Measurements from ENCODE around the gene ITGA5. TPM values are rescaled to one million over a fixed set of nuclear protein-coding genes. Genes with fewer than 3 reads are reported as not detected.
"Not testable (repeated sequence)": the region's sequence is repeated elsewhere in the genome, so short reads cannot be mapped to it uniquely, and the experiment has no call there.

ITGA5 gene
- total and polyA plus RNA-seq, 2 experiments from 2014 or later: 52.6 to 55.8 TPM

DNA sequence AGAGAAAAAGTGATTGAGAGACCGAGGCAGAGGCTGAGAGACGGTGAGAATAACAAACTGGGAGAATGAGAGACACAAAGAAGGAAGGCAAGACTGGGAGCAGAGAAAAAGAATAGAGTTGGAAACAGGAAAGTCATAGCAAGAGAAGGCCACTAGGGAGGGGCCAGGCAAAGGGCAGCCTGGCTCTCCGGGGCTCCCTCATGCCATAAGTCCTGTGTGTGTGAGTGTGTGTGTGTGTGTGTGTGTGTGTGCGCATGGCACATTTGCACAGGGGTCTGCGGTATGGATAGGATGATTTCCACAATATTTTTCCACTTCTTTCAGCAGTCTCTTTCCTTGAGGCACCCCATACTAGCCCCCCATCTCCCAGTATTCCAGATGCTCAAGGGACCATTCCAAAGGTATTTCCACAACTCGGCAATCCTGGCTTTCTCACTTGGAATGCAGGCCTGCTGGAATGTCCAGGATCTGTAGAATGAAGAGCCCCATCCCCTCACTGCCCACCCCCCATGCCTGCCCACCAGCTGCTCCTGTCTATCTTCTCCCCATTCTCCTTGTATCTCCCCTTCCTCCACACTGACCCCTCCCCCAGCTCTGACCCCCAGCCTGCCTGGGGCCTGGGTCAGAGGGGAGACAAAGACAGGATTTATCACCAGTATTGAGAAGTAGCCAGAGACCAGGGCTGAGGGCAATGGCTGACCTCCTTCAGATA, 63.8 kb downstream of the ITGA5 start:
- peaks cover 3% of the 10 kb centered on the region for H3K36me3 ChIP-seq
- H3K4me1 ChIP-seq (ENCODE audit: low read depth): peaks cover 68% of the 10 kb centered on the region
- H3K27ac ChIP-seq: peak overlapping the region; percentile 70
- H3K4me3 ChIP-seq: no peak overlapping the region
- H3K27me3 ChIP-seq: no peaks in the 10 kb centered on the region
- DNase-seq (ENCODE audit: low read depth in 1 of 2, low spot score in 1 of 2): no peak
- TF ChIP-seq, protein P1, sequence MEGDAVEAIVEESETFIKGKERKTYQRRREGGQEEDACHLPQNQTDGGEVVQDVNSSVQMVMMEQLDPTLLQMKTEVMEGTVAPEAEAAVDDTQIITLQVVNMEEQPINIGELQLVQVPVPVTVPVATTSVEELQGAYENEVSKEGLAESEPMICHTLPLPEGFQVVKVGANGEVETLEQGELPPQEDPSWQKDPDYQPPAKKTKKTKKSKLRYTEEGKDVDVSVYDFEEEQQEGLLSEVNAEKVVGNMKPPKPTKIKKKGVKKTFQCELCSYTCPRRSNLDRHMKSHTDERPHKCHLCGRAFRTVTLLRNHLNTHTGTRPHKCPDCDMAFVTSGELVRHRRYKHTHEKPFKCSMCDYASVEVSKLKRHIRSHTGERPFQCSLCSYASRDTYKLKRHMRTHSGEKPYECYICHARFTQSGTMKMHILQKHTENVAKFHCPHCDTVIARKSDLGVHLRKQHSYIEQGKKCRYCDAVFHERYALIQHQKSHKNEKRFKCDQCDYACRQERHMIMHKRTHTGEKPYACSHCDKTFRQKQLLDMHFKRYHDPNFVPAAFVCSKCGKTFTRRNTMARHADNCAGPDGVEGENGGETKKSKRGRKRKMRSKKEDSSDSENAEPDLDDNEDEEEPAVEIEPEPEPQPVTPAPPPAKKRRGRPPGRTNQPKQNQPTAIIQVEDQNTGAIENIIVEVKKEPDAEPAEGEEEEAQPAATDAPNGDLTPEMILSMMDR (IDR thresholded peaks at IDR 0.05; ENCODE audit: low read depth, low read length): no peak
- no peaks in the 10 kb centered on the region for H3K9me3 ChIP-seq (ENCODE audit: low read depth)

DNA sequence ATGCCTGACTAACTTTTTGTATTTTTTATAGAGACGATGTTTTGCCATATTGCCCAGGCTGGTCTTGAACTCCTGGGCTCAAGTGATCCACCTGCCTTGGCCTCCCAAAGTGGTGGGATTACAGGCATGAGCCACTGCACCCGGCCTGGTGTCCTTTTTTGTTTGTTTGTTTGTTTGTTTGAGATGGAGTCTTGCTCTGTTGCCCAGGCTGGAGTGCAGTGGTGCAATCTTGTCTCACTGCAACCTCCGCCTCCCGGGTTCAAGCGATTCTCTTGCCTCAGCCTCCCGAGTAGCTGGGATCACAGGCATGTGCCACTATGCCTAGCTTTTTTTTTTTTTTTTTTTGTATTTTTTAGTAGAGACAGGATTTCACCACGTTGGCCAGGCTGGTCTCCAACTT, 64.8 kb downstream of the ITGA5 start:
- not testable (repeated sequence) for H3K9me3 ChIP-seq (ENCODE audit: low read depth); H3K4me3 ChIP-seq; DNase-seq (ENCODE audit: low read depth in 1 of 2, low spot score in 1 of 2); H3K27me3 ChIP-seq; H3K36me3 ChIP-seq; H3K27ac ChIP-seq
- peaks cover 61% of the 10 kb centered on the region for H3K4me1 ChIP-seq (ENCODE audit: low read depth)

DNA sequence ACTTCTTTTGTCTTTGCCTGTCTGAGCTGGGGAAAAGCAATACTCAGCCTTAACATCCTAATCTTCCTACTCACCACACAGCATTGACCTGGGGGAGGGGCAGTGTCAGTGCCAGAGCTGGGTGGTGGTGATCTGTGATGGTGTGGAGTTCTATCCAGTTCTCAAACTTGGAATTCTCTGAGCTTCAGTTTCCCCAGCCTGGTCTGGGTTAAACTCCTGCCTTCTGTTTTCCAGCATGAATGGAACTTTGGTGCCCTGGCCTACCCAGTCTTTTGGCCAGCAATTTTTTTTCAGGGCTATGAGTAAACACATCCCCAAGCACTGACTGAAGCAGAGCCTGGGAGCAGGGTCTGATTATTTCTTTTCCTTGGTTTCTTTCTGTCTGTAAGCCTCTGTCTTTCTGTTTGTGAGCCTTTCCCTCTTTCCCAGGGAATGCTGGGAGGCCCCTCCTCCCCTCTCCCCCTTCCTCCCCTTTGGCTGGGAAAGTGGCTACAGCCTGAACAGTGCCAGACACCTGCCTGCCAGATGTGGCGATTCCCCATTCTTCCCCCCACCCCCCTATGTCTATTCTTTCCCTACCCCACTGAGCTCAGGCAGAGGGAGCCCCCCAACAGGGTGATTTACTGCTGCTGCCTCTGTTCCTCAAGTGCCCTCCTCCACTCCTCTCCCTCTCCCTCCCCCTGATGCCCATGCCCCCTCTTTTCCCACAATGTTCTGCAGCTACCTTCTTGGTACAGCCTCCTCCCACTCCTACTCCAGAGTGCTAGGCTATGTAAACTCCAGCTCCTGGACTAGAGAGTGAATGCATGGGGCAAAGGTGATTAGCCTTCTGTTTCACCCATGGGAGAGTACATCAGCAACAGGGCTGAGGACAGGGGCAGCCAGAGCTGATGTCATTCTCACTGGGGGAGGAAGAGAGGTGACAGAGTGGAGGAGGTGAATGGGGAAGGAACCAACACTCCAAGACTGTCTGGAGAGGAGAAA, 65.9 kb downstream of the ITGA5 start:
- Histone ChIP-seq H3K27me3 (no peaks in the 10 kb centered on the region), H3K4me3 (no peak overlapping the region), H3K4me1 (ENCODE audit: low read depth) (peaks cover 57% of the 10 kb centered on the region), H3K9me3 (ENCODE audit: low read depth) (no peaks in the 10 kb centered on the region), H3K36me3 (peaks cover 15% of the 10 kb centered on the region), H3K27ac (peak overlapping the region; percentile 86)
- DNase-seq (ENCODE audit: low read depth in 1 of 2, low spot score in 1 of 2): peak in 1 of 2 donors; percentile 36
- TF ChIP-seq, protein P1 (IDR thresholded peaks at IDR 0.05; ENCODE audit: low read depth, low read length): no peak

DNA sequence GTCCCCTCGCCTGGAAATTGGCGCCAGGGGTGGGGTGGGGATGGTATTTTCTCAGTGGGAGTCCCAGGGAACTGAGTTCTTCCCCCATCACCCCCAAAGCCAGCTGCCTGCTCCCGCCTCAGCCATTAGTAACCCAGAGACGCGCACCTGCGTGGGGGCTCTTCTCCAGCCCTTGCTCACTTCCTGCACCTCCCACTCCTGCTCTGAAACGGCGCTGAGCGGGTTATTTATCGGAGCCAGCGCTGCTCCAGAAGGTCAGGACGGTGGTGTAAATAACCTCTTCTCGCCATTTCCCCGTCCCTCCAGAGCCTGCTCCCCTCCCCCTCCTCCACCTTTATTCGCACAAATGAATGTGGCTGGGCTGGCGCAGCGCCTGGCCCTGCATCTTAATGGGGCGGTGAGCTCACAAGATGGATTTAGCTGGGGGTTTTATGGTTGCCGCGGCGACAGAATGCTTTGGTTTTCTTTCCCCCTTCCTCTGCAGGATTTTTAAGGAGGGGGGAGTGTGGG, 67.0 kb downstream of the ITGA5 start:
- Histone ChIP-seq H3K4me1 (ENCODE audit: low read depth) (peaks cover 46% of the 10 kb centered on the region), H3K27me3 (no peaks in the 10 kb centered on the region), H3K27ac (peak overlapping the region; percentile 86), H3K9me3 (ENCODE audit: low read depth) (no peaks in the 10 kb centered on the region), H3K4me3 (peak overlapping the region; percentile 1), H3K36me3 (peaks cover 26% of the 10 kb centered on the region)
- DNase-seq (ENCODE audit: low read depth in 1 of 2, low spot score in 1 of 2): peak; percentile 62 to 64
- TF ChIP-seq, protein P1 (IDR thresholded peaks at IDR 0.05; ENCODE audit: low read depth, low read length): no peak

DNA sequence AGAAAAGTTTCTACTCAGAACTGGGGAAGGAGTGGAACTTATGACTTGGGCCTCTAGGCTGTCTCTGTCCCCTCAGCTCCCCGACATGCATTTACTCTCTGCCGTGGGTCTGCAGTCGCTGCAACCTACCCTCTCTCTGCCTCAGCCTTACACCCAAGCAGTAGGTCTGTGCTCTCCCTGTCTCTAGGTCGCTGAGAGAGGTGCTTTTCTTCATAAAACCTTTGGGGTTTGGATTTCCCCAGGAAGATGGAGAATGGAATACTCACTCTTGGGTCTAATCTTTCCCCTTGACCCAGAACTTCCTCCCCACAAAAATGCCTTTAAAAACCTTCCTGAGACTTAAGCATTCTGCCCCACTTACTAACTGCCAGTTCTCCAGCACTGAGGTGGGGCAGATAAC, 67.7 kb downstream of the ITGA5 start:
- H3K27ac ChIP-seq: peak overlapping the region; percentile 7

More for the DNA sequence above, 67.7 kb downstream of the ITGA5 start:
- Histone ChIP-seq H3K9me3 (ENCODE audit: low read depth) (no peaks in the 10 kb centered on the region), H3K27me3 (no peaks in the 10 kb centered on the region), H3K36me3 (peaks cover 29% of the 10 kb centered on the region), H3K4me3 (no peak overlapping the region), H3K4me1 (ENCODE audit: low read depth) (peaks cover 40% of the 10 kb centered on the region)
- no peak for DNase-seq (ENCODE audit: low read depth in 1 of 2, low spot score in 1 of 2)
- TF ChIP-seq, protein P1 (IDR thresholded peaks at IDR 0.05; ENCODE audit: low read depth, low read length): no peak

Measured in cardiac muscle cell (in vitro differentiated cells and primary cell).